ENCODE measurements around the gene AMZ1.
"Not testable (repeated sequence)": the region's sequence is repeated elsewhere in the genome, so short reads cannot be mapped to it uniquely, and the experiment has no call there.

Gene AMZ1

DNA sequence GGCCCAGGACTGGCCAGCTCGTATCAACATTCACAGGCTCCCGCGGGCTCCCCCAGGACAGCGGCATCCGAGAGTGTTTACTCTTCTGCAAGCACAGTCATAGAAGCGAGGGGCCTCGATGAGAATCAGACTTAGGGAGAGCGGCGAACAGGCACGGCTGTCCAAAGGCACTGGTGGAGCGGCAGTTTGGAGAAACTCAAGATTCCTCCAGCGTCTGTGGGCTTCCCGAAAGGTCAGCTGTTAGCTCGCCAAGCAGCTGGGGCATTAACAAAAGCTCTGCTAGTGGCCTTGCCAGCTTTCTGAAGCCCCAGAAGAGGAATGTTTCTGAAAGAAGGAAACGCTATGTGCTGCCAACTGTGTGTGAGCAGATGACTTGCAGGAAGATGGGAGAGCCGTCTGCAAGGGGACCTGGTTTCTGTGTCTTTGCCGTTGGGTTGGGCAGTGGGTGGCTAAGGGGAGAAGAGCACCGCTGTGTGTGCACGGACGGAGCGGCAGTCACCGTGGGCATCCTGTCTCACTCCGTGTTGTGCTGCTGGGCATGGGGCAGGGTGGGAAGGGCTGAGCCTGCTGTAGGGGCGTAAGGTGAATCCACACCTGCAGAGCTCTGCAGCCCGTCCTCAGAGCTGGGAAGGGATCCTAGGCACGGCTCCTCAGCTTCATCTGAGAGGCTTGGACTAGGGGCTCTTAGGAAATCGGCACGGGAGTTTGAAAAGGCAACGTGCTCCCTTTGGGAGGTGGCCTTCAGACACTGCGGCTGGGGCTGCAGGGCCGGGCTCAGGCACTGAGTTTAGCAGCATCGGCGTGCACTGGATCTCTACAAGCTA, 42.1 kb downstream of the AMZ1 start:
- no peak for DNase-seq

DNA sequence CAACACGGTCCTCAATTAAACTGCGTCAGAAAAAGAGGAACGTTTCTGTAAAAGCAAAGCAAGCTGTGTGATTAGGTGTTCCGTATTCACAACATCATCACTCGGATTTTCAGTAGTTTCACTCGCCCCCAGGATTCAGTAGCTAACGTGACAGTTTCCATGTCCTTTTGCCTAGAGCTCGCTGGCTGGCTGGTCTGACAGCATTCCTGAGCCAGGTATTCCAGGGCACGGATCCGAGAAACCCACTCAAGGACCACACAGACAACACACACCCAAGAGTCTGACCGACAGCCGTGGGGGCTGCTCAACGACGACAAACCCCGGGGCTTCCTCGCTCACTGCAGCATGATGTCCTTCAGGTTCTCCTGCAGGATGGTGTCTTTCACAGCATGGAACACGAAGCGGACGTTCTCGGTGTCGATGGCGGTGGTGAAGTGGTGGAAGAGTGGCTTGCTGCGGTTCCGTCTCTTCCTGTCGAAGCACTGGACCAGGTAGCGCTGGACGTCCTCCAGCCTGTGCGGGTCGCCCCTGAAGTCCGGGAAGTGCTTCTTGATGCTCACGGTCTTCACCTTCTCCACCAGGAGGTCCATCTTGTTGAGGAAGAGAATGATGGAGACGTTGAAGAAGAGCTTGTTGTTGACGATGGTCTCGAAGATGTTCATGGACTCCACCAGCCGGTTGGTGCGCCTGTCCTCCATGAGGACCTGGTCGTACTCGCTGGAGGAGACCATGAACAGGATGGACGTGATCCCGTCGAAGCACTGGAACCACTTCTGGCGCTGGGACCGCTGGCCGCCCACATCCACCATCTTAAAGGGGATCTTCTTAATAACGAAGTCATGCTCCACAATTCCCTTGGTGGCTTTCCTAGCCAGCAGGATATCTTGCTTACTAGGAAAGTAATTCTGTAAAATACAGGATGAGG, 43.1 kb downstream of the AMZ1 start:
- no peak for DNase-seq

DNA sequence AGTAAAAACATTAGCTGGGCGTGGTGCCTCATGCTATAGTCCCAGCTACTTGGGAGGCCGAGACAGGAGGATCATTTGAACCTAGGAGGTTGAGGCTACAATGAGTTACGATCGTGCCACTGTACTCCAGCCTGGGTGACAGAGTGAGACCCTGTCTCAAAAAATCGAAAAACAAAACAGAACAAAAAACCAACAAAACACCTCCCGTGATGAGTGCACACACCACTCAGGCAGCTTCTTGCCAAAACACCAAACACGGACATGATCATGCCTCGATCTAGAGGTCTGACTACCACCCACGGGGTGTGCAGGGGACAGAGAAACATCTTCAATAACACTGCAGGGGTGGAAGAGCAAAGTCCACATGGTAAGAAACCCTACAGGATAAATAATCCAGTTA, 44.4 kb downstream of the AMZ1 start:
- no peak for DNase-seq

DNA sequence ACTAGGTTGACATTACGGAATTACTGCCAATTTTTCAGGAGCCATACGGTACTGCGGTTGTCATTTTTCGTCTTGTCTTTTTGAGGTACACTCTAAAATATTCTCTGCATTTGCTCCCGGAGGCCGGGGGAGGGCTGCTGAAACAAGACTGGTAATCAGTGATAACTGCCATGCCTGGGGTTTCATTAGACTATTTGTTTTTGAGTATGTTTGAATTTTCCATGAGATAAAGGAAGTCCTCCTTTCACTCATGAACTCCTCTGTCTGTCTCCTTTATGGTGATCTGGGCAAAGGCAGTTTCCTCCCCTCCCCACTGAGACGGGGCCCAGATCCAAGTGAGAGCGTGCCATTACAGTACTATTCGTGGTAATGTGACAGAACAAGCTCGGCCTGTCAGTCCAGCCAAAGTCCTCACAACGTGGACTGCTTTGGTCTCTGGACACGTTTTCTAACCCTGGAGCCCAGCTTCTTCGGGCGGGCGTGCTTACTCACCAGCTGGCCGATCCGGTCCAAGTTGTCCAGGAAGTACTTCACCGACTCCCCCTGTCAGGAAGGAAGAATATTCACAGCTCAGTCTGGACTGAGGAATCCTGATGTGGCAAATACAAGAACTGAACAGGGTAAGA, 45.1 kb downstream of the AMZ1 start:
- no peak for DNase-seq

DNA sequence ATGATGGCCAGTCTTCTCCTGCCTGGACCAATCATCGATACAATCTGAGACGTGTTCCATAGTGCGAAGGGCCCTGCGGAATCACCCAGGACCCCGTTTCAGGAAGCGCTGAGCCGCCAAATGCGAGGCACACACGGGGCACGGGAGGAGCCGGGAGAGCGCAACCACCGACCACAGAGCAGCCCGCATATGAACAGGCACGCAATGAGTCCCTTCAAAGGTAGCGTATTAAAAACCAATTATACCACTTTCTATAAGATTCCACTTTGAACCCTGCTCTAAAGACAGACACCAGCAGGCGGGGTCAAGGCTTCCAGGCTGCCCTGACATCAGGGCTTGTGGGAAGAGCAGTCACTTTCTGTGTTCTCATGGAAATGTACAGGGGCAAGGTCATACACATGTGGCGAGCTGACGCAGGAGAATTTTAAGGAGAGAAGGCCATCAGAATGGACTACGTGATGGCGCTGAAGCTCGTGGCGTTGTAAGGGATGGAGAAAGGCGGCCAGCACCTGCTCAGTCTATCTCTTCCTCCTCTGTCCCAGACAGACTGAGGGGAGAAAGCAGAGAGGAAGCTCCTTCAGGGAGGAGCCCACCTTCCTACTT, 46.2 kb downstream of the AMZ1 start:
- no peak for DNase-seq

DNA sequence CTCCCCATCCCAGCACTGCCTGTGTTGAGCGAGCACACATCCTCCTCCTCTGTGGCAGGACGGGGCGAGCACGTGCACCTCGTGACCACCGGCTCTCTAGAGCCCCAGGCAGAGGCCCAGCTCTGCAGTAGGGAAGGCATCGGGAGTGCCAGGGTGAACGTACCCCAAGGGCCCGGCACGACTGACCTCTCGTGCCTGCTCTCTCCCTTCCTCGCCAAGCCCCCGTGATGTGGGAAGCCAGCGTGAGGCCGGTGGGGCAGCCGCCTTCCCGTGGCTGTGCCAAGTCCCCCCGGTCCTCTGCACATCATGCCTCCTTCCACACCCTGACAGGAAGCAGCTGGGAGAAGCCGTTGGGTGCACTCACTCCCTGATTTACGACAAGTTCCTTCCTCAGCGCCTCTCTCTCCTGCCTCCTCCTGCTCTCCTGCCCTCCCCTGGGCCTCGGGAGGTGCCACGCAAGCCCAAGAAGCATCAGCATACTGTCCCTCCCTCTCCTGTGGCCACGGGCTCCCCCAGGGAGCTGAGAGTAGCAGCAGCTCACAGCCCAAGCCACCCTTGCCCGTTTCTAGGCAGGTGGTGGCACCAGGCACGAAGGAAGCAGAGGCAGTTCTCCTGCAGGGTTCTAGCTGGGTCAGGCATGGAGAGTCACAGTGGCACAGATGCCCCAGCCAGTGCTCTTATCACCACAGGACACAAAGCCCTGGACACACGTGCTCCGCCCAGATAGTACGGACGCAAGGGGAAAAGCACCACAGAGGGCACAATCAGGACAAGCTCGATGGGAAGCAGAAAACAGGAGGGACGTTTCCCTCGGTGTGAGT, 47.0 kb downstream of the AMZ1 start:
- DNase-seq: peak; percentile 70

DNA sequence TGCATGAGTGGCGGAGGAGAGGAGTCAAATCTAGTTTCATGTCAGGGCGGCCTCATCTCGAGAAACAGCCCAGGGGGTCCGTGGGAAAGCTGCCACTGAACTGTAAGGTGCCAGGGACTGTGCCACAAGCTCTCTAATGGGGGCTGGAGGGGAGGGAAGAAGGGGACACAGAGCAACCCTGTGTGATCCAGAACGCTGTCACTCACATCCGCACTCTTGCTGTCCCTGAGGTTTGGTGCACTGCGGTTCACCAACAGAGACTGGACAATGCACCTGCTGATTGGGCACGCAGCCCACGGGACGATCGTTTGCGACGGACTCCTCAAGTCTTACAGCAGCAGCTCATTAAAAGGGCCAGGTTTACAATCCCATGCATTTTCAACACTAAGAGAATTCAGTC, 47.7 kb downstream of the AMZ1 start:
- DNase-seq: no peak

DNA sequence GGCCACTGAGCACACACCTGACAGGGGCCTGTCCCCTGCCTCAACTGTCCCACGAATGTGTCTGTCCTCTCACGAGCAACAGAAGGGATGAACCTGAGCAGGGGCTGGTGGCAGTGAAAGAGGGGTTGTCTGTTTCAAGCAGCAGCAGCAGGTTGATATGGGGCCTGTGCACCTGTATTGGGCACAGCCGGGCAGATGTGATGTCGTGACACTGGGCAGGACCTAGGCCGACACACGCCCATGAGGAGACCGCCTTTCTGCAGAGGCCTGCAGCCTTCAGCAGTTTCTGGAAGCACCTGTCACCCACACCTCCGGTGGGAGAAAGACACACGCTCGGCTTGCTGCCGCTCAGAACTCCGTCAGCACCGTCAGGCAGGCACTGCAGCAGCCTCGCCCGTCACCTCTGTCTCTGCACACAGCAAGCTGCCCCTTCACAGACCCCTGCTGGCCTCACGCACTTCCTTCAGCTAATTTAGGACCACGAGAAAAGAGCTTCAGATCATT, 48.5 kb downstream of the AMZ1 start:
- DNase-seq: no peak

DNA sequence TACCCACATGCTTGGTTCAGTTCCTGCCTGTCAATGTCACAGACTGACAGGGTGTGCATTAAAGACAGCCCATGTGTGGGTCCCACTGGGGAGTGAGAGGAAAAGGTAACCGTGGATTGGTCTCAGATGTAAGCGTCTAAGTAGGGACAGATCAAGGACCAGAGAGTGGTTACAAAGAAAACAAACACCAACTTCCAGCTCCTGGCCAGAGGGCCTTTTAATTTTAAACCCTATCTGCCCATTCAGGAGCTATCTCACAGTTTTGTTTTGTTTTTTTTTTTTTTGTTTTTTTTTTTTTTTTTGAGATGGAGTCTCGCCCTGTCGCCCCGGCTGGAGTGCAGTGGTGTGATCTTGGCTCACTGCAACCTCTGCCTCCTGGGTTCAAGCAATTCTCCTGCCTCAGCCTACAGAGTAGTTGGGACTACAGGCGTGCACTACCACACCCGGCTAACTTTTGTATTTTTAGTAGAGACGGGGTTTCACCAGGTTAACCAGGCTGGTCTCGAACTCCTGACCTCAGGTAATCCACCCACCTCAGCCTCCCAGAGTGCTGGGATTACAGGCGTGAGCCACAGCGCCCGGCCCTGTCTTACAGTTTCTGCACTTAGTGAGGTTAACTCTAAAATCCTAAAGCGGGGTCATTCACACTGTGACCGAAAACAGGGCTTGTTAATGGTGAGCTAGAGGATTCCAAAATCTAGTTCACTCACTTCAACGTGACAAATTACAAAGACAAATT, 49.2 kb downstream of the AMZ1 start:
- not testable (repeated sequence) for DNase-seq

DNA sequence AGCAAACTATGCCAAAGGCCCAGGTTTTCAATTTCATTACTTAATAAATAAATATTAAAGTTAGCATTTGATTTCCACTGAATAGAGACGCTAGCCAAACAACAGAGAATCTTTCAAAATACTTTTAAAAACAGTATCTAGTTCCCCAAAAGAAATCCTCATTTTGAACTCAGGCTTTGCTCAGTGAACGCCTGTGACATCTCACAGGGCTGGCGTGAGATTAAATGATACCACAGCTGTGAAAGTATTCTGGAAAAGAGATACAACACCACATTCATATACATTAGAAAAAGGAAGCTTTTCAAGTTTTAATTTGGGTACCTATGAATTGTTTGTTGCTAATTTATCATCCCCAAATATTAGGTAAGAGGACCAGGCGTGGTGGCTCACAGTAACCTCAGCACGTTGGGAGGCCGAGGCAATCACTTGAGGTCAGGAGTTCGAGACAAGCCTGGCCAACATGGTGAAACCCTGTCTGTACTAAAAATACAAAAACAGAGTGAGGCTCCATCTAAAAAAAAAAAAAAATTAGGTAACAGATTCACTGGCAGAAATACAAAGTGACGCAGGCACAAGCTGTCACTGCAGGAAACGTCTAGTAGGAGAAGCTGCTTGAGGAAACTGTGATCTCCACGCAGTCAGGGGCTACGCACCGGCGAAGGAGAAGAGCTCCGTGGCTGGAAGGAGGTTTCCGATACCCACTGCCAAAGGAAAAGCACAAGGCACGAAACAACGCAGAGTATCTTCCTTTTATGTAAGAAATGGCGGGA, 50.0 kb downstream of the AMZ1 start:
- DNase-seq: no peak

DNA sequence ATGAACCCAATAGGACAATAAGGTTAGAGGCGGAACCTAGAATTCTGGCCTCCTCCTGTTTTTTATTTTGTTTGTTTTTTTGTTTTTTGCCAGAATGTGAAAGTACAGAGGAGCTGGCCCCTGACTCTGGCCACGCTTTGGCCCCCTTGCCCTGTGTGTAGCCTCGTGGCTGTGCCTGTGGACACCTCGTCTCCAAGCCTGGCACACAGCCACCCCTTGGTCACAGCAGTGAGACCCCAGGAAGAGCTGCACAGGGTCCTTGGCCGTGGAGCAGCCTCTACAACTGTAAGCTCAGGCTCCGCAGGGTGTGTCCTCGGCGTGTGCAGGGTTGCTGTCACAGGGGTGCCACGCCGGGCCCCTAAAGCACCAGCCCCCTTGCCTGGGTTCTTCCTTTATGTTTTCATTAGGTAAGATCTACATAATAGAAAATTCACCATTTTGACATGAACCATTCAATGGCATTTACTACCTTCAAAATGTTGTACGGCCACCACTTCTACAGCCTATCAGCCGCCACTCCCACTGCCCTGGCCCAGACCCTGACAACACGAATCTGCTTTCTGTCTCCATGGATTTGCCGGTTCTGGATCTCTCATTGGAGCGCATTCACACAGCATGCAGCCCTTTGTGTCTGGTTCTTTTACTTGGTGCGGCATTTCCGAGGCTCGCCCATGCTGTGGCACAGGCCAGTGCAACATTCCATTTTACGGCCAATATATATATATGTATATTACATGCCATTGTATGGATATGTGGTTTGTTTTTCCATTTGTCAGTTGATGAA, 51.0 kb downstream of the AMZ1 start:
- no peak for DNase-seq

DNA sequence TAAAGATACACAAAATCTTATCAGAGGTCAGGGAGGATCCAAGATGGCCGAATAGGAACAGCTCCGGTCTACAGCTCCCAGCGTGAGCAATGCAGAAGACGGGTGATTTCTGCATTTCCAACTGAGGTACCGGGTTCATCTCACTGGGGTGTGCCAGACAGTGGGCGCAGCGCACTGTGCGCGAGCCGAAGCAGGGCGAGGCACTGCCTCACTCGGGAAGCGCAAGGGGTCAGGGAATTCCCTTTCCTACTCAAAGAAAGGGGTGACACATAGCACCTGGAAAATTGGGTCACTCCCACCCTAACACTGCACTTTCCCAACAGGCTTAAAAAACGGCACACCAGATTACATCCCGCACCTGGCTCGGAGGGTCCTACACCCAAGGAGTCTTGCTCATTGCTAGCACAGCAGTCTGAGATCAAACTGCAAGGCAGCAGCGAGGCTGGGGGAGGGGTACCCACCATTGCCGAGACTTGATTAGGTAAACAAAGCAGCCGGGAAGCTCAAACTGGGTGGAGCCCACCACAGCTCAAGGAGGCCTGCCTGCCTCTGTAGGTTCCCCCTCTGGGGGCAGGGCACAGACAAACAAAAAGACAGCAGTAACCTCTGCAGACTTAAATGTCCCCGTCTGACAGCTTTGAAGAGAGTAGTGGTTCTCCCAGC, 55.7 kb downstream of the AMZ1 start:
- DNase-seq: not testable (repeated sequence)

DNA sequence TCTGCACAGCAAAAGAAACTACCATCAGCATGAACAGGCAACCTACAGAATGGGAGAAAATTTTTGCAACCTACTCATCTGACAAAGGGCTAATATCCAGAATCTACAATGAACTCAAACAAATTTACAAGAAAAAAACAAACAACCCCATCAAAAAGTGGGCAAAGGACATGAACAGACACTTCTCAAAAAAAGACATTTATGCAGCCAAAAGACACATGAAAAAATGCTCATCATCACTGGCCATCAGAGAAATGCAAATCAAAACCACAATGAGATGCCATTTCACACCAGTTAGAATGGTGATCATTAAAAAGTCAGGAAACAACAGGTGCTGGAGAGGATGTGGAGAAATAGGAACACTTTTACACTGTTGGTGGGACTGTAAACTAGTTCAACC, 60.7 kb downstream of the AMZ1 start:
- not testable (repeated sequence) for DNase-seq

DNA sequence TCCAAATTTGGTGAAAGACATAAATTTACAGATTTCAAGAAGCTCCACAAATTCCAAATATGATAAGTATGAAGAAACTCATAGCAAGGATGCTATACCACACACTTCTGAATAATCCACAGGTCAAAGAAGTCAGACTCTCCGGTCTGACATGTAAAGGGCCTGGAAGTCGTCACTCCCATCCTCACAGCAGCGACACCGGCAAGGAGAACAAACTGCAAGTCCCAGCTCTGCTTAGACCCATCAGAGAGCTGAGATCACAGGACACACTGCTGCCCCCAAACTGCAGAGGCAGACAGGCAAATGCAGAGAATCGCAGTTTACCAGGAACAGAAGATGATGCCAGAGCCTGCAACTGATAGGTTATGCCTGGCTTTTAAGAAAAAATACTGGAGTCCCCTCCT, 62.0 kb downstream of the AMZ1 start:
- peak; percentile 3 for DNase-seq

DNA sequence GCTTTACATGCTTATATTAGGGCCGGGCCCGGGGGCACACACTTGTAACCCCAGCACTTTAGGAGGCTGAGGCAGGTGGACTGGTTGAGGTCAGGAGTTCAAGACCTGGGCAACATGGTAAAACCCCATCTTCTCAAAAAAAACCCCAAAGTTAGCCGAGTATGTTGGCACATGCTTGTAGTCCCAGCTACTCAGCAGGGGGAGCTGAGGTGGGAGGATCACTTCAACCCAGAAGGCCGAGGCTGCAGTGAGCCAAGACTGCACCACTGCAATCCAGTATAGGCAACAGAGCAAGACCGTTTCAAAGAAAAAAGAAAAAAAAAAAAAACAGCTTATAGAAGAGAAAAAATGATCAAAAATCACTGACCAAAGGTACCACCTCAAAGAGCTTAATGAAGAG, 63.1 kb downstream of the AMZ1 start:
- no peak for DNase-seq

DNA sequence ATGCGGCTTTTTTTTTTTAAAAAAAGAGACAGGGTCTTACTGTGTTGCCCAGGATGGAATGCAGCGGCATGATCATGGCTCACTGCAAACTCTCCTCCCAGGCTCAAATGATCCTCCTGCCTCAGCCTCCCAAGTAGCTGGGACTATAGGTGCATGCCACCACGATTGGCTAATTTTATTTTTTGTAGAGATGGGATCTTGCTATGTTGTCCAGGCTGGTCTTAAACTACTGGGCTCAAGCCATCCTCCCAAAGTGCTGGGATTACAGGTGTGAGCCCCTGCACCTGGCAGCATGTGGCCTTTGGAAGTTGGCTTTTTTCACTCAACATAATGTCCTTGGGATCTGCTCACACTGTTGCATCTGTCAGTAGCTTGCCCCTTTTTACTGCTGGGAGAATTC, 65.1 kb downstream of the AMZ1 start:
- no peak for DNase-seq

DNA sequence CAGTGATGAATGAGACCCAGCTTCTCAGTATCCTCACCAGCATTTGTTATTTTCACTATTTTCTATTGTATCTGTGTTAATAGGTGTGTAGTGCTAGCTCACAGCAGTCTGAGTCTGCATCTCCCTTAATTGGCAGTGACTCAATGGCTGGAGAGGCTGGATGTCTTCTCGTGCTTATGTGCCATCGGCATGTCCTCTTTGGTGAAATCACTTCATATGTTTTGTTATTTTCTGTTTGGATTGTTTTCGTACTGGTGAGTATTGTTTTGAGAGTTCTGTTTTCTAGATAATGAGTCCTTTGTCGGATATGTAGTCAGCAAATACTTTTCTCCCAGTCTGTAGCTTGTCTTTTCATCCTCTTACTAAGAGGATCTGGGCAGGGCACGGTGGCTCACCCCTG, 66.1 kb downstream of the AMZ1 start:
- no peak for DNase-seq

DNA sequence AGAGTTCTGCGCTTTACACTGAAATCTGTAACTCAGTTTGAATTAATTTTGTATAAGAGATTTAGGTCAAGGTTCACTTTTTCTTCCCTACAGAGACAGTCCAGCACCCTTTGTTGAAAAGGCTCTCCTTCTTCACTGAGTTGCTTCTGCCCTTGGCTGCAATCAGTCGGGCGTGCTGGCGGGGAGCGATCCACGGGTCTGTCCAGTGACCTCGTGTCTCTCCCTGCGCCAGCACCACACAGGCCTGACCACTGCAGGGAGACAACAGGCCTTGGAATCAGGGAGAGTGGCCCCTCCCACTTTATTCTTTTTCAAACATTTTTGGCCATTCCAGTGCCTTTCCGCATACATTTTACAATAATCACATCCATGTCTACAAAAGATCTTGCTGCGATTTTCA, 66.9 kb downstream of the AMZ1 start:
- DNase-seq: no peak

DNA sequence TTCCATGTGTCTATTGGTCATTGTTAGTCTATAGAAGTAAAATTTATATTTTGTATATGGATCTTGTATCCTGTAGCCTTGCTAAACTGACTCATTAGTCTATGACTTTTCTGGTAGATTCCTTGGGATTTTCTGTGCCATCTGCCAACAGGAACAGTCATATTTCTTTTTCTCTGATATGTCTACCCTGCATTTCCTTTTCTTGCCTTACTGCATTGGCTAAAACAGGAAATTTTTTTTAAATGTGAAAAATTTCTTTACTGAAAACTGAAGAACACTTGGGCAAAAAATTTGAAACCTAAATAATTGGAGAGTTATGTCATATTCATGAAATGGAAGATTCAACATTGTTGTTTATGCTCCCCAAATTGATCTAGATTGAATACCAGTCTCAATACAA, 67.5 kb downstream of the AMZ1 start:
- no peak for DNase-seq

All from OCI-M1 (cell line).